BLaER1 treated with 17β-estradiol and CSF1 and Interleukin-3, amounts not matched to agents 10 nM and 100 nM (cell line): ENCODE results near the gene PTPRD.

ENCODE experiments used
- H3K27ac ChIP-seq, 11 experiments: shearing (Covaris generic); formaldehyde crosslinking; 2 replicates each; pipeline ENCODE4 v1.8.1; 2022
- H3K27me3 ChIP-seq, 11 experiments: shearing (Covaris generic); formaldehyde crosslinking; 2 replicates each; pipeline ENCODE4 v1.8.1; 2022
- H3K36me3 ChIP-seq, 11 experiments: shearing (Covaris generic); formaldehyde crosslinking; 2 replicates each; pipeline ENCODE4 v1.8.1; 2022
- H3K4me1 ChIP-seq, 10 experiments: shearing (Covaris generic); formaldehyde crosslinking; 2 replicates each; pipeline ENCODE4 v1.8.1; 2022
- H3K4me2 ChIP-seq, 11 experiments: shearing (Covaris generic); formaldehyde crosslinking; 2 replicates each; pipeline ENCODE4 v1.8.1; 2022
- H3K4me3 ChIP-seq, 10 experiments: shearing (Covaris generic); formaldehyde crosslinking; 2 replicates each; pipeline ENCODE4 v1.8.1; 2022
- H3K9ac ChIP-seq, 11 experiments: shearing (Covaris generic); formaldehyde crosslinking; 2 replicates each; pipeline ENCODE4 v1.8.1; 2022
- H3K9me3 ChIP-seq, 11 experiments: shearing (Covaris generic); formaldehyde crosslinking; replicated peaks in 1 of 11; 2 replicates each; pipeline ENCODE4 v1.8.1; 2022
- H4K20me1 ChIP-seq, 11 experiments: shearing (Covaris generic); formaldehyde crosslinking; 2 replicates each; pipeline ENCODE4 v1.8.1; 2022
- Cebpa-rat ChIP-seq, 11 experiments: shearing (Covaris generic); IDR thresholded peaks; 2 replicates each; pipeline ENCODE4 v1.8.1; 2022

PTPRD gene

GRCh38 chr9:10005206-10005605 lies 607.6 kb downstream of the PTPRD start:
- Histone ChIP-seq H3K9ac (no peak overlapping the region), H3K9me3 (no peaks in the 10 kb centered on the region), H3K4me3 (no peak overlapping the region), H3K4me2 (no peak overlapping the region), H4K20me1 (no peaks in the 10 kb centered on the region), H3K27me3 (no peaks in the 10 kb centered on the region), H3K27ac (no peak overlapping the region), H3K4me1 (peaks cover 0 to 1% (median 0%) of the 10 kb centered on the region in 10 experiments; a peak in 1 of 20 replicates), H3K36me3 (no peaks in the 10 kb centered on the region)
- no peak for TF ChIP-seq Cebpa-rat (IDR thresholded peaks at IDR 0.05)

GRCh38 chr9:10003047-10003446 lies 609.8 kb downstream of the PTPRD start:
- no peak for TF ChIP-seq Cebpa-rat (IDR thresholded peaks at IDR 0.05)
- Histone ChIP-seq H4K20me1 (no peaks in the 10 kb centered on the region), H3K4me3 (no peak overlapping the region), H3K4me1 (peaks cover 11 to 23% (median 17%) of the 10 kb centered on the region in 10 experiments), H3K9ac (no peak overlapping the region), H3K4me2 (no peak overlapping the region), H3K27ac (no peak overlapping the region), H3K9me3 (no peaks in the 10 kb centered on the region), H3K36me3 (no peaks in the 10 kb centered on the region), H3K27me3 (no peaks in the 10 kb centered on the region)

GRCh38 chr9:10000669-10001068 lies 612.1 kb downstream of the PTPRD start:
- no peak overlapping the region for H3K4me2 ChIP-seq
- H3K9me3 ChIP-seq, result no peaks in the 10 kb centered on the region
- H3K27me3 ChIP-seq, result no peaks in the 10 kb centered on the region
- no peak for TF ChIP-seq Cebpa-rat (IDR thresholded peaks at IDR 0.05)
- H4K20me1 ChIP-seq, result no peaks in the 10 kb centered on the region
- no peak overlapping the region for H3K9ac ChIP-seq
- H3K27ac ChIP-seq, result no peak overlapping the region
- H3K4me1 ChIP-seq, result peaks cover 12 to 35% (median 21%) of the 10 kb centered on the region in 10 experiments
- H3K36me3 ChIP-seq, result no peaks in the 10 kb centered on the region
- no peak overlapping the region for H3K4me3 ChIP-seq

GRCh38 chr9:9998491-9999287 lies 614.1 kb downstream of the PTPRD start:
- Histone ChIP-seq H3K4me2 (peak overlapping the region; percentile 52 to 84 (median 70)), H3K27ac (peak overlapping the region in 10 of 11 experiments; percentile 3 to 57 (median 33); a peak in 15 of 22 replicates), H3K27me3 (no peaks in the 10 kb centered on the region), H3K9me3 (no peaks in the 10 kb centered on the region), H4K20me1 (no peaks in the 10 kb centered on the region), H3K4me1 (peaks cover 12 to 35% (median 23%) of the 10 kb centered on the region in 10 experiments), H3K9ac (peak overlapping the region in 1 of 11 experiments; percentile 24; a peak in 2 of 22 replicates), H3K36me3 (no peaks in the 10 kb centered on the region), H3K4me3 (no peak overlapping the region; a peak in 2 of 20 replicates)
- no peak for TF ChIP-seq Cebpa-rat (IDR thresholded peaks at IDR 0.05)

GRCh38 chr9:9997585-9997984 lies 615.2 kb downstream of the PTPRD start:
- Histone ChIP-seq H4K20me1 (no peaks in the 10 kb centered on the region), H3K4me3 (no peak overlapping the region), H3K9ac (no peak overlapping the region), H3K27ac (no peak overlapping the region), H3K4me1 (peaks cover 12 to 35% (median 23%) of the 10 kb centered on the region in 10 experiments), H3K36me3 (no peaks in the 10 kb centered on the region), H3K9me3 (no peaks in the 10 kb centered on the region), H3K4me2 (peak overlapping the region in 3 of 11 experiments; percentile 14 to 53 (median 28); a peak in 4 of 22 replicates), H3K27me3 (no peaks in the 10 kb centered on the region)
- no peak for TF ChIP-seq Cebpa-rat (IDR thresholded peaks at IDR 0.05)

- H3K27me3 ChIP-seq, result no peaks in the 10 kb centered on the region
- H3K36me3 ChIP-seq, result no peaks in the 10 kb centered on the region
- peaks cover 12 to 35% (median 23%) of the 10 kb centered on the region in 10 experiments for H3K4me1 ChIP-seq
- no peak overlapping the region for H3K4me2 ChIP-seq
- H3K4me3 ChIP-seq, result no peak overlapping the region
- no peak overlapping the region for H3K27ac ChIP-seq
- no peak for TF ChIP-seq Cebpa-rat (IDR thresholded peaks at IDR 0.05)
- H3K9ac ChIP-seq, result no peak overlapping the region
- H3K9me3 ChIP-seq, result no peaks in the 10 kb centered on the region
- no peaks in the 10 kb centered on the region for H4K20me1 ChIP-seq
Measured at GRCh38 chr9:9996259-9996658, 616.5 kb downstream of the PTPRD start.

GRCh38 chr9:9992936-9993335 lies 619.9 kb downstream of the PTPRD start:
- Histone ChIP-seq H3K9ac (no peak overlapping the region), H3K4me3 (no peak overlapping the region), H3K9me3 (peaks cover 0 to 14% (median 3%) of the 10 kb centered on the region in 11 experiments; a peak in 7 of 22 replicates), H3K27me3 (no peaks in the 10 kb centered on the region), H3K27ac (no peak overlapping the region), H4K20me1 (no peaks in the 10 kb centered on the region), H3K4me2 (no peak overlapping the region), H3K36me3 (no peaks in the 10 kb centered on the region), H3K4me1 (peaks cover 0 to 14% (median 5%) of the 10 kb centered on the region in 10 experiments; a peak in 10 of 20 replicates)
- TF ChIP-seq Cebpa-rat (IDR thresholded peaks at IDR 0.05), result no peak

- Histone ChIP-seq H3K36me3 (no peaks in the 10 kb centered on the region), H3K4me1 (no peaks in the 10 kb centered on the region), H3K4me3 (no peak overlapping the region), H4K20me1 (no peaks in the 10 kb centered on the region), H3K9ac (no peak overlapping the region), H3K27me3 (no peaks in the 10 kb centered on the region), H3K27ac (no peak overlapping the region), H3K9me3 (no peaks in the 10 kb centered on the region), H3K4me2 (no peak overlapping the region)
- no peak for TF ChIP-seq Cebpa-rat (IDR thresholded peaks at IDR 0.05)
Measured at GRCh38 chr9:9973062-9973461, 639.7 kb downstream of the PTPRD start.

- TF ChIP-seq Cebpa-rat (IDR thresholded peaks at IDR 0.05), result no peak
- H3K36me3 ChIP-seq, result no peaks in the 10 kb centered on the region
- no peaks in the 10 kb centered on the region for H3K4me1 ChIP-seq
- no peak overlapping the region for H3K4me2 ChIP-seq
- H3K9ac ChIP-seq, result no peak overlapping the region
- no peak overlapping the region for H3K27ac ChIP-seq
- no peaks in the 10 kb centered on the region for H3K27me3 ChIP-seq
- H3K9me3 ChIP-seq, result no peaks in the 10 kb centered on the region
- no peaks in the 10 kb centered on the region for H4K20me1 ChIP-seq
- H3K4me3 ChIP-seq, result no peak overlapping the region
Measured at GRCh38 chr9:9970514-9970913, 642.3 kb downstream of the PTPRD start.

GRCh38 chr9:9963841-9964240 lies 649.0 kb downstream of the PTPRD start:
- H3K4me2 ChIP-seq, result no peak overlapping the region
- no peaks in the 10 kb centered on the region for H3K4me1 ChIP-seq
- no peaks in the 10 kb centered on the region for H3K9me3 ChIP-seq
- H4K20me1 ChIP-seq, result no peaks in the 10 kb centered on the region
- no peak overlapping the region for H3K9ac ChIP-seq
- H3K27ac ChIP-seq, result no peak overlapping the region
- TF ChIP-seq Cebpa-rat (IDR thresholded peaks at IDR 0.05), result no peak
- no peaks in the 10 kb centered on the region for H3K36me3 ChIP-seq
- no peak overlapping the region for H3K4me3 ChIP-seq
- no peaks in the 10 kb centered on the region for H3K27me3 ChIP-seq
